LNCaP clone FGC (cell line): ENCODE measurements around the gene MAML2.
"Not testable (repeated sequence)": the region's sequence is repeated elsewhere in the genome, so short reads cannot be mapped to it uniquely, and the experiment has no call there.

ENCODE experiments used
- DNase-seq: peaks from one replicate; pipeline ENCODE4 v3.0.0-alpha.2; 2011; ENCODE audit warnings: low read depth
- H3K4me3 ChIP-seq: 2 replicates; pipeline ENCODE4 v1.5.1; 2011; ENCODE audit warnings: mild to moderate bottlenecking, low read depth, low read length, control low read depth
- CTCF ChIP-seq: IDR thresholded peaks from 2 replicates; pipeline ENCODE4 v1.5.1; 2012; ENCODE audit warnings: mild to moderate bottlenecking; ENCODE audit not compliant: control insufficient read depth, insufficient read depth; ENCODE audit errors: extremely low read depth

Gene MAML2

GRCh38 chr11:96290031-96290430, 53.0 kb downstream of the MAML2 start:
- no peak overlapping the region for H3K4me3 ChIP-seq
- no peak for DNase-seq
- no peak for TF ChIP-seq CTCF

GRCh38 chr11:96288915-96289314, 54.1 kb downstream of the MAML2 start:
- no peak overlapping the region for H3K4me3 ChIP-seq
- no peak for DNase-seq
- no peak for TF ChIP-seq CTCF

GRCh38 chr11:96287822-96288439, 55.1 kb downstream of the MAML2 start:
- H3K4me3 ChIP-seq = no peak overlapping the region
- TF ChIP-seq CTCF = no peak
- no peak for DNase-seq

GRCh38 chr11:96285985-96286384, 57.0 kb downstream of the MAML2 start:
- H3K4me3 ChIP-seq = not testable (repeated sequence)

GRCh38 chr11:96284917-96285316, 58.1 kb downstream of the MAML2 start:
- no peak for TF ChIP-seq CTCF
- no peak for DNase-seq
- H3K4me3 ChIP-seq = no peak overlapping the region

More at GRCh38 chr11:96285985-96286384, 57.0 kb downstream of the MAML2 start:
- DNase-seq = not testable (repeated sequence)

GRCh38 chr11:96284401-96284800, 58.6 kb downstream of the MAML2 start:
- TF ChIP-seq CTCF = no peak
- DNase-seq = no peak
- H3K4me3 ChIP-seq = no peak overlapping the region

- no peak overlapping the region for H3K4me3 ChIP-seq
- DNase-seq = no peak
- TF ChIP-seq CTCF = no peak
These were observed 60.3 kb downstream of the MAML2 start for GRCh38 chr11:96282625-96283220.
